Measurements from ENCODE around the gene ANKLE1.

DNA sequence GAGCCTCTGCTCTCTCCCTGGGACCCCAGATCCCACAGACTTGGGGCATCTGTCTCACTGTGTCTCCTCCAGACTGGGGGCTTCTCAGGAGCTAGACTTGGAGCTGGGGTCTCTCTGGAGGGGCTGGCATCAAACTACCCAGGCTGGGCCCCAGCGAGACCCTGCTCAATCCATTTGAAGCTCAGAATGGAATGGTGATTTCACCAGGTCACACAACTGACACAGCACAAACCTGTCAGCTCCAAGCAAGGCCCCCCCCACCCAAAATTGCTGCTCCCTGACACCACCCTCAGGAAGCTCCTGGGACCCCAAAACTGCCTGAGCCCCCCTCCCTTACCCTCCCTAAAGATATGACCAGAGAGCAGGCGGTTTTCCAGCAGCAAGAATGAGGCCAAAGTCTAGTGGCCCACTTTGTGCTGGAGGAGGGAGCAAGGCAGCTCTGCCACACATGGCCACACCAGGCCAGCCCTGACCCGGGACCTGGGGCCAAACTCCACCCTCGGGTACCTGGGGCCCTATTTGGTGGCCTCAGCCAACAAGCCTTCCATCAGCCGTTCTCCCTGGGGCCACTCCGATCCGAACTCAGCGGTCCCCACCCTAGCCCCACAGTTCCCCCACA is 38.4 kb upstream of the ANKLE1 start:
- no peak for TF ChIP-seq POLR2AphosphoS5 (IDR thresholded peaks at IDR 0.05; ENCODE audit: low read depth, low read length)
- TF ChIP-seq, protein P1, sequence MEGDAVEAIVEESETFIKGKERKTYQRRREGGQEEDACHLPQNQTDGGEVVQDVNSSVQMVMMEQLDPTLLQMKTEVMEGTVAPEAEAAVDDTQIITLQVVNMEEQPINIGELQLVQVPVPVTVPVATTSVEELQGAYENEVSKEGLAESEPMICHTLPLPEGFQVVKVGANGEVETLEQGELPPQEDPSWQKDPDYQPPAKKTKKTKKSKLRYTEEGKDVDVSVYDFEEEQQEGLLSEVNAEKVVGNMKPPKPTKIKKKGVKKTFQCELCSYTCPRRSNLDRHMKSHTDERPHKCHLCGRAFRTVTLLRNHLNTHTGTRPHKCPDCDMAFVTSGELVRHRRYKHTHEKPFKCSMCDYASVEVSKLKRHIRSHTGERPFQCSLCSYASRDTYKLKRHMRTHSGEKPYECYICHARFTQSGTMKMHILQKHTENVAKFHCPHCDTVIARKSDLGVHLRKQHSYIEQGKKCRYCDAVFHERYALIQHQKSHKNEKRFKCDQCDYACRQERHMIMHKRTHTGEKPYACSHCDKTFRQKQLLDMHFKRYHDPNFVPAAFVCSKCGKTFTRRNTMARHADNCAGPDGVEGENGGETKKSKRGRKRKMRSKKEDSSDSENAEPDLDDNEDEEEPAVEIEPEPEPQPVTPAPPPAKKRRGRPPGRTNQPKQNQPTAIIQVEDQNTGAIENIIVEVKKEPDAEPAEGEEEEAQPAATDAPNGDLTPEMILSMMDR (IDR thresholded peaks at IDR 0.05): no peak
- TF ChIP-seq, protein P2, sequence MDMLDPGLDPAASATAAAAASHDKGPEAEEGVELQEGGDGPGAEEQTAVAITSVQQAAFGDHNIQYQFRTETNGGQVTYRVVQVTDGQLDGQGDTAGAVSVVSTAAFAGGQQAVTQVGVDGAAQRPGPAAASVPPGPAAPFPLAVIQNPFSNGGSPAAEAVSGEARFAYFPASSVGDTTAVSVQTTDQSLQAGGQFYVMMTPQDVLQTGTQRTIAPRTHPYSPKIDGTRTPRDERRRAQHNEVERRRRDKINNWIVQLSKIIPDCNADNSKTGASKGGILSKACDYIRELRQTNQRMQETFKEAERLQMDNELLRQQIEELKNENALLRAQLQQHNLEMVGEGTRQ (IDR thresholded peaks at IDR 0.05; ENCODE audit: borderline replicate concordance, low read depth, low read length): no peak
- no peak for TF ChIP-seq SMC3 (IDR thresholded peaks at IDR 0.05; ENCODE audit: low read depth, low read length)
- no peak for TF ChIP-seq RAD21 (IDR thresholded peaks at IDR 0.05; ENCODE audit: low read length)
- no peak for TF ChIP-seq NFIC (IDR thresholded peaks at IDR 0.05; ENCODE audit: borderline replicate concordance)
- no peak for TF ChIP-seq EP300 (IDR thresholded peaks at IDR 0.05; ENCODE audit: borderline replicate concordance in 1 of 2, low read depth in 1 of 2, low read length in 1 of 2)

All from SK-N-SH (cell line).